Tibial artery (tissue), 4 donors: Measurements from ENCODE around the gene ADAMTS16.

Experiments used
- DNase-seq, 2 donors: peaks; one replicate each; pipeline ENCODE4 v3.0.0-alpha.2; 2019
- H3K27ac ChIP-seq, 2 donors: fragments of 200-600 bp; sonication (generic) in 1 of 2; 1 replicate in 1 of 2; 2 replicates in 1 of 2; pipeline ENCODE4 v1.5.1; 2018 to 2019; ENCODE audit warnings: mild to moderate bottlenecking in 1 of 2
- H3K27me3 ChIP-seq, 2 donors: fragments of 200-600 bp; sonication (generic) in 1 of 2; one replicate each; pipeline versions ENCODE4 v1.5.1 to v1.6.0; 2016 to 2019
- H3K36me3 ChIP-seq, 3 donors: fragments of 200-600 bp; sonication (generic) in 2 of 3; one replicate each; pipeline ENCODE4 v1.5.1; 2016 to 2019; ENCODE audit warnings: mild to moderate bottlenecking in 2 of 3
- H3K4me1 ChIP-seq, 4 donors: fragments of 200-600 bp; sonication (generic) in 2 of 4; 1 replicate in 3 of 4; 2 replicates in 1 of 4; pipeline ENCODE4 v1.5.1; 2016 to 2019
- H3K4me3 ChIP-seq, 2 donors: fragments of 200-600 bp; sonication (generic) in 1 of 2; 1 replicate in 1 of 2; 2 replicates in 1 of 2; pipeline ENCODE4 v1.5.1; 2018 to 2019; ENCODE audit warnings: mild to moderate bottlenecking in 2 of 2
- H3K9me3 ChIP-seq, 3 donors: fragments of 200-600 bp; sonication (generic) in 1 of 3; one replicate each; pipeline ENCODE4 v1.5.1; 2016 to 2019
- CTCF ChIP-seq, 2 experiments: fragments of 200-600 bp in 1 of 2; fragments of 450-650 bp in 1 of 2; IDR thresholded peaks; one replicate each; pipeline ENCODE4 v1.5.1; 2017 to 2019; ENCODE audit warnings: antibody characterized with exemption in 2 of 2, mild to moderate bottlenecking in 1 of 2, moderate library complexity in 1 of 2
- intact Hi-C: fragments of 100-400 bp; cut with DNase I; formaldehyde crosslinking; loops from one replicate; pipeline ENCODE4 v1.15.0; 2023; ENCODE audit warnings: low total_unique reads

The ADAMTS16 gene

DNA sequence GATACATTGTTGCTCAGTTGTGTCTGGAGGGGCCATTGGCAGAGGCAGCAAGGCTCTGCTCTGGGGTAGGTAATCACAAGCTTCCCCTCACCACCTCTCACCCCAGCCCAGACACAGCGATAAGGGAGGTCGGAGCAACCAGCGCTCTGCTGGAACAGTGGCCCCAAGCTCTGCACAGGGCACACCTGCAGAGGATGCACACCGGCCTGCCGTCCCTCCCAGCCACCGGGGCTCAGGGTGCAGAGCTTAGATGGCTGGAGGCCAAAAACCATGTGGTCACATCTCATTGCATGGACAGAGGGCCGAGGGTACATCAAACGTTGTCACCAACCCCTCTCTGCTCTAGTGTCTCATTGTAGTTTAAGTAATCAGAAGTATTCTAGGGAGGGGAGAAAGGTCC, 187.0 kb downstream of the ADAMTS16 start:
- H3K27ac ChIP-seq: no peak overlapping the region
- H3K4me3 ChIP-seq: no peak overlapping the region
- H3K9me3 ChIP-seq: no peaks in the 10 kb centered on the region
- no peaks in the 10 kb centered on the region for H3K27me3 ChIP-seq
- intact Hi-C loops: no loop called here
- H3K36me3 ChIP-seq: no peaks in the 10 kb centered on the region
- no peak for TF ChIP-seq CTCF (IDR thresholded peaks at IDR 0.05)
- DNase-seq: no peak
- peaks cover 0 to 4% (median 2%) of the 10 kb centered on the region in 4 donors for H3K4me1 ChIP-seq

- H3K4me1 ChIP-seq: peaks cover 0 to 7% (median 4%) of the 10 kb centered on the region in 4 donors
- no peaks in the 10 kb centered on the region for H3K36me3 ChIP-seq
- no peak overlapping the region for H3K27ac ChIP-seq
- H3K9me3 ChIP-seq: no peaks in the 10 kb centered on the region
- DNase-seq: no peak
- intact Hi-C loops: no loop called here
- no peak for TF ChIP-seq CTCF (IDR thresholded peaks at IDR 0.05)
- H3K4me3 ChIP-seq: no peak overlapping the region
- H3K27me3 ChIP-seq: no peaks in the 10 kb centered on the region
These were observed 190.8 kb downstream of the ADAMTS16 start for GRCh38 chr5:5330728-5331452.

DNA sequence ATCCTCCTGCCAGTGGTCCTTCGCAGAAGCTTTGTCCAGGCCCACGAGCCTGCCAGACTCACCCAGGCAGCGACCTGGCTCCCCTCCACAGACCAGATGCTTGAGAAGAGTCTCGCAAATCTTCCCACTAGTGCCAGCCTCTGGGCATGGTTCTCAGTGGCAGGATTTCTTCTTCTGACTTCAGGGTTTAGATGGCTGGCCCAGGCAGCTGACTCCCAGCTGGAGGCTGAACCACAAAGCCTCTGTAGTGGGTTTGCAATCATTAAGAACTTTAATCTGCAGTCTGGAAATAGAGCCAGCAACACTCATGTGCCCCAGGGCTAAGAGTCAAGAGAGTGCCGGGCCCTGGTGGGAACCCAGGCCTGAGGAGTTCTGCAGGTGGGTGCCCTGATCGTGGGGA, 191.7 kb downstream of the ADAMTS16 start:
- intact Hi-C loops: no loop called here
- H3K4me1 ChIP-seq: peaks cover 0 to 10% (median 4%) of the 10 kb centered on the region in 4 donors
- H3K36me3 ChIP-seq: no peaks in the 10 kb centered on the region
- no peak overlapping the region for H3K4me3 ChIP-seq
- H3K27me3 ChIP-seq: no peaks in the 10 kb centered on the region
- H3K9me3 ChIP-seq: no peaks in the 10 kb centered on the region
- H3K27ac ChIP-seq: no peak overlapping the region
- no peak for DNase-seq
- no peak for TF ChIP-seq CTCF (IDR thresholded peaks at IDR 0.05)

- intact Hi-C loops: no loop called here
- Histone ChIP-seq H3K36me3 (no peaks in the 10 kb centered on the region), H3K27ac (no peak overlapping the region), H3K4me3 (no peak overlapping the region), H3K9me3 (no peaks in the 10 kb centered on the region), H3K4me1 (peaks cover 0 to 10% (median 4%) of the 10 kb centered on the region in 4 donors), H3K27me3 (no peaks in the 10 kb centered on the region)
- TF ChIP-seq CTCF (IDR thresholded peaks at IDR 0.05): no peak
- no peak for DNase-seq
These were observed 192.2 kb downstream of the ADAMTS16 start for GRCh38 chr5:5332287-5332686.

GRCh38 chr5:5335107-5335506, 195.0 kb downstream of the ADAMTS16 start:
- intact Hi-C loops: no loop called here
- DNase-seq: no peak
- Histone ChIP-seq H3K27me3 (no peaks in the 10 kb centered on the region), H3K4me3 (no peak overlapping the region), H3K27ac (no peak overlapping the region), H3K9me3 (no peaks in the 10 kb centered on the region), H3K36me3 (no peaks in the 10 kb centered on the region), H3K4me1 (peaks cover 0 to 15% (median 8%) of the 10 kb centered on the region in 4 donors)
- TF ChIP-seq CTCF (IDR thresholded peaks at IDR 0.05): no peak
